Measurements from ENCODE around the gene ISOC1. TPM values are rescaled to one million over a fixed set of nuclear protein-coding genes. Genes with fewer than 3 reads are reported as not detected.

ISOC1 gene
- total and polyA plus RNA-seq, 2 of the 13 experiments (the other 11 are each of a cell fraction or from before 2014, with no cell fraction given), result 25.7 to 51.3 TPM

GRCh38 chr5:129094087-129094923, at the start of gene ISOC1 (continued):
- 0 out of 2 replicates have a peak, but pooled peaks have one; percentile 18 for TF ChIP-seq ZNF784 (CRISPR knock-in tag; IDR thresholded peaks at IDR 0.05; ENCODE audit: borderline replicate concordance)
- 0 out of 2 replicates have a peak, but pooled peaks have one; percentile 13 for TF ChIP-seq KLF12 (CRISPR knock-in tag; IDR thresholded peaks at IDR 0.05; ENCODE audit: borderline replicate concordance)
- TF ChIP-seq KLF16 (CRISPR knock-in tag; IDR thresholded peaks at IDR 0.05), result 0 out of 4 replicates have a peak, but pooled peaks of 1 of the 2 experiments have one; percentile 22
- TF ChIP-seq ZNF331 (CRISPR knock-in tag; IDR thresholded peaks at IDR 0.05), result peak; percentile 56; the same call in 1 of the 2 replicates
- TF ChIP-seq UBTF (CRISPR knock-in tag; IDR thresholded peaks at IDR 0.05), result no peak
- TF ChIP-seq ZNF558 (CRISPR knock-in tag; IDR thresholded peaks at IDR 0.05; ENCODE audit: borderline replicate concordance), result peak; percentile 12; the same call in 1 of the 2 replicates
- TF ChIP-seq SAFB2 (CRISPR knock-in tag; IDR thresholded peaks at IDR 0.05; ENCODE audit: borderline replicate concordance, low read depth), result no peak; the same call in 1 of the 2 replicates
- TF ChIP-seq ZNF430 (CRISPR knock-in tag; IDR thresholded peaks at IDR 0.05), result 0 out of 2 replicates have a peak, but pooled peaks have one; percentile 67
- peak; percentile 77 for TF ChIP-seq MAZ (IDR thresholded peaks at IDR 0.05; ENCODE audit: borderline replicate concordance, low read depth, low read length)
- peak; percentile 29 for TF ChIP-seq MAZ (CRISPR knock-in tag; IDR thresholded peaks at IDR 0.05; ENCODE audit: low read depth)
- peak; percentile 84; the same call in 1 of the 2 replicates for TF ChIP-seq ZNF816 (CRISPR knock-in tag; IDR thresholded peaks at IDR 0.05; ENCODE audit: borderline replicate concordance)
- peak; percentile 20; the same call in 1 of the 2 replicates for TF ChIP-seq RAD21 (CRISPR knock-in tag; IDR thresholded peaks at IDR 0.05)
- no peak for TF ChIP-seq DPF2 (CRISPR knock-in tag; IDR thresholded peaks at IDR 0.05; ENCODE audit: borderline replicate concordance, low read depth)
- peak; percentile 89 for TF ChIP-seq ZNF777 (CRISPR knock-in tag; IDR thresholded peaks at IDR 0.05)
